ENCODE measurements around the gene SIRPD.

SIRPD gene

GRCh38 chr20:1566701-1567100, 9.2 kb upstream of the SIRPD start:
- no peaks in the 10 kb centered on the region for H3K79me2 ChIP-seq (ENCODE audit: control insufficient read depth, low read length)
- no peak overlapping the region for H3K4me2 ChIP-seq (ENCODE audit: low read length)
- H4K20me1 ChIP-seq (ENCODE audit: control insufficient read depth, insufficient read depth, low read depth, low read length): no peaks in the 10 kb centered on the region
- H3K9me3 ChIP-seq (ENCODE audit: control insufficient read depth, insufficient read depth, low read length): no peaks in the 10 kb centered on the region
- no peaks in the 10 kb centered on the region for H3F3A ChIP-seq (ENCODE audit: control insufficient read depth, insufficient read depth)
- H3K27ac ChIP-seq (ENCODE audit: low read depth, low read length): no peak overlapping the region
- no peaks in the 10 kb centered on the region for H3K4me1 ChIP-seq (ENCODE audit: control insufficient read depth, low read length)
- TF ChIP-seq CTCF (IDR thresholded peaks at IDR 0.05; ENCODE audit: low read depth, low read length, poor library complexity, severe bottlenecking) (no peak), EZH2phosphoT487 (IDR thresholded peaks at IDR 0.05; ENCODE audit: borderline replicate concordance, low read length) (no peak)
- no peak overlapping the region for H3K4me3 ChIP-seq (ENCODE audit: low read length)
- H3K27me3 ChIP-seq (ENCODE audit: control insufficient read depth, low read length): no peaks in the 10 kb centered on the region; the same call in 1 of the 2 replicates
- H3K36me3 ChIP-seq (ENCODE audit: control insufficient read depth, low read length): no peaks in the 10 kb centered on the region
- no peaks in the 10 kb centered on the region for H3K9me2 ChIP-seq (replicated peaks; ENCODE audit: control insufficient read depth, low read length)

GRCh38 chr20:1565461-1565860, 8.0 kb upstream of the SIRPD start:
- TF ChIP-seq CTCF (IDR thresholded peaks at IDR 0.05; ENCODE audit: low read depth, low read length, poor library complexity, severe bottlenecking) (no peak), EZH2phosphoT487 (IDR thresholded peaks at IDR 0.05; ENCODE audit: borderline replicate concordance, low read length) (no peak)
- H3K27me3 ChIP-seq (ENCODE audit: control insufficient read depth, low read length): no peaks in the 10 kb centered on the region; the same call in 1 of the 2 replicates
- H3K9me3 ChIP-seq (ENCODE audit: control insufficient read depth, insufficient read depth, low read length): no peaks in the 10 kb centered on the region
- H3K79me2 ChIP-seq (ENCODE audit: control insufficient read depth, low read length): no peaks in the 10 kb centered on the region
- H3K4me2 ChIP-seq (ENCODE audit: low read length): no peak overlapping the region
- H3K4me3 ChIP-seq (ENCODE audit: low read length): no peak overlapping the region
- no peaks in the 10 kb centered on the region for H3F3A ChIP-seq (ENCODE audit: control insufficient read depth, insufficient read depth)
- no peaks in the 10 kb centered on the region for H3K9me2 ChIP-seq (replicated peaks; ENCODE audit: control insufficient read depth, low read length)
- no peaks in the 10 kb centered on the region for H4K20me1 ChIP-seq (ENCODE audit: control insufficient read depth, insufficient read depth, low read depth, low read length)
- no peaks in the 10 kb centered on the region for H3K4me1 ChIP-seq (ENCODE audit: control insufficient read depth, low read length)
- H3K36me3 ChIP-seq (ENCODE audit: control insufficient read depth, low read length): no peaks in the 10 kb centered on the region
- H3K27ac ChIP-seq (ENCODE audit: low read depth, low read length): no peak overlapping the region

GRCh38 chr20:1563598-1563997, 6.1 kb upstream of the SIRPD start:
- Histone ChIP-seq H3K4me3 (ENCODE audit: low read length) (no peak overlapping the region), H3K36me3 (ENCODE audit: control insufficient read depth, low read length) (no peaks in the 10 kb centered on the region), H3K4me1 (ENCODE audit: control insufficient read depth, low read length) (no peaks in the 10 kb centered on the region), H3K27me3 (ENCODE audit: control insufficient read depth, low read length) (no peaks in the 10 kb centered on the region; the same call in 1 of the 2 replicates), H3K4me2 (ENCODE audit: low read length) (no peak overlapping the region), H3K9me2 (replicated peaks; ENCODE audit: control insufficient read depth, low read length) (no peaks in the 10 kb centered on the region), H4K20me1 (ENCODE audit: control insufficient read depth, insufficient read depth, low read depth, low read length) (no peaks in the 10 kb centered on the region), H3K79me2 (ENCODE audit: control insufficient read depth, low read length) (no peaks in the 10 kb centered on the region), H3K27ac (ENCODE audit: low read depth, low read length) (no peak overlapping the region), H3K9me3 (ENCODE audit: control insufficient read depth, insufficient read depth, low read length) (no peaks in the 10 kb centered on the region), H3F3A (ENCODE audit: control insufficient read depth, insufficient read depth) (no peaks in the 10 kb centered on the region)
- TF ChIP-seq EZH2phosphoT487 (IDR thresholded peaks at IDR 0.05; ENCODE audit: borderline replicate concordance, low read length) (no peak), CTCF (IDR thresholded peaks at IDR 0.05; ENCODE audit: low read depth, low read length, poor library complexity, severe bottlenecking) (no peak)
